ENCODE data around the gene CLASP2.

- TF ChIP-seq CTCF (conservative IDR thresholded peaks at IDR 0.05; ENCODE audit: low read length), result no peak
- no peak for TF ChIP-seq EZH2phosphoT487 (IDR thresholded peaks at IDR 0.05; ENCODE audit: borderline replicate concordance)
These were observed 139.5 kb downstream of the CLASP2 start for GRCh38 chr3:33578325-33579177.

All from Loucy (cell line).